HEK293 (cell line): Measurements from ENCODE around the gene SALL1.

Experiments used
- CTCF ChIA-PET: fragments of 350-600 bp; formaldehyde crosslinking; extraction: SDS; loops from one replicate; lab custom pipeline; 2021; ENCODE audit warnings: antibody characterized with exemption; lab: Yijun Ruan, JAX
- POLR2A ChIA-PET: fragments of 300-600 bp; formaldehyde crosslinking; extraction: SDS; loops from one replicate; lab custom pipeline; 2020; ENCODE audit warnings: antibody characterized with exemption, inconsistent platforms; lab: Yijun Ruan, JAX
- H3K27ac ChIP-seq: fragments of 200-500 bp; sonication (Bioruptor generic); 2 replicates; pipeline ENCODE4 v1.5.1; 2014; ENCODE audit warnings: low read depth, low read length, control low read depth, inconsistent platforms; ENCODE audit errors: extremely low read depth
- H3K36me3 ChIP-seq, 2 experiments: fragments of 200-500 bp in 1 of 2; sonication (Bioruptor generic) in 1 of 2; 1 replicate in 1 of 2; 2 replicates in 1 of 2; pipeline ENCODE4 v1.5.1; 2014 to 2017; ENCODE audit warnings: inconsistent platforms in 2 of 2, low read length in 2 of 2; ENCODE audit not compliant: control insufficient read depth in 2 of 2, insufficient read depth in 1 of 2
- H3K4me1 ChIP-seq: fragments of 200-500 bp; sonication (Bioruptor generic); 2 replicates; pipeline ENCODE4 v1.5.1; 2014; ENCODE audit warnings: mild to moderate bottlenecking, low read length, inconsistent platforms; ENCODE audit not compliant: control insufficient read depth, insufficient read depth
- H3K4me3 ChIP-seq: 2 replicates; pipeline ENCODE4 v1.5.1; 2011; ENCODE audit warnings: low read depth, mild to moderate bottlenecking, control low read depth, low read length, moderate library complexity
- H3K9me3 ChIP-seq: fragments of 200-500 bp; sonication (Bioruptor generic); 2 replicates; pipeline ENCODE4 v1.5.1; 2014; ENCODE audit warnings: low read depth, low read length, inconsistent platforms; ENCODE audit not compliant: control insufficient read depth, insufficient read depth
- GLIS1 ChIP-seq: fragments of 450-650 bp; formaldehyde crosslinking; IDR thresholded peaks from 2 replicates; pipeline ENCODE4 v1.5.1; 2016; ENCODE audit warnings: missing biosample characterization, missing genetic modification characterization
- SETDB1 ChIP-seq: IDR thresholded peaks from one replicate; pipeline ENCODE4 v1.6.1; 2017; ENCODE audit warnings: mild to moderate bottlenecking, low read length, moderate library complexity, mixed read lengths; ENCODE audit not compliant: insufficient read length
- TCF7L2 ChIP-seq: IDR thresholded peaks from 2 replicates; pipeline ENCODE4 v1.6.1; 2011; ENCODE audit warnings: low read depth, mild to moderate bottlenecking, inconsistent platforms, low read length, moderate library complexity, borderline replicate concordance
- WT1 ChIP-seq: fragments of 450-650 bp; formaldehyde crosslinking; IDR thresholded peaks from 2 replicates; pipeline ENCODE4 v1.5.1; 2016; ENCODE audit warnings: missing biosample characterization, missing genetic modification characterization
- YY1 ChIP-seq: fragments of 450-650 bp; formaldehyde crosslinking; IDR thresholded peaks from 2 replicates; pipeline ENCODE4 v1.5.1; 2018; ENCODE audit warnings: missing biosample characterization, missing genetic modification characterization
- ZBTB11 ChIP-seq: fragments of 450-650 bp; formaldehyde crosslinking; conservative IDR thresholded peaks from 2 replicates; pipeline ENCODE4 v1.5.1; 2016; ENCODE audit warnings: low read depth, missing biosample characterization, missing genetic modification characterization
- ZBTB20 ChIP-seq: fragments of 450-650 bp; formaldehyde crosslinking; IDR thresholded peaks from 2 replicates; pipeline ENCODE4 v1.5.1; 2016; ENCODE audit warnings: missing biosample characterization, missing genetic modification characterization
- ZBTB21 ChIP-seq: fragments of 450-650 bp; formaldehyde crosslinking; IDR thresholded peaks from 2 replicates; pipeline ENCODE4 v1.5.1; 2017; ENCODE audit warnings: missing biosample characterization, missing genetic modification characterization
- ZNF114 ChIP-seq: fragments of 450-650 bp; formaldehyde crosslinking; IDR thresholded peaks from 2 replicates; pipeline ENCODE4 v1.5.0; 2017; ENCODE audit warnings: missing biosample characterization, missing genetic modification characterization
- ZNF138 ChIP-seq: fragments of 450-650 bp; formaldehyde crosslinking; IDR thresholded peaks from 2 replicates; pipeline ENCODE4 v1.5.1; 2016; ENCODE audit warnings: missing biosample characterization, missing genetic modification characterization, borderline replicate concordance
- ZNF157 ChIP-seq: fragments of 450-650 bp; formaldehyde crosslinking; IDR thresholded peaks from 2 replicates; pipeline ENCODE4 v1.5.1; 2016; ENCODE audit warnings: missing biosample characterization, missing genetic modification characterization
- ZNF2 ChIP-seq: fragments of 450-650 bp; formaldehyde crosslinking; IDR thresholded peaks from 2 replicates; pipeline ENCODE4 v1.5.1; 2016; ENCODE audit warnings: missing biosample characterization, missing genetic modification characterization
- ZNF214 ChIP-seq: fragments of 450-650 bp; formaldehyde crosslinking; IDR thresholded peaks from 2 replicates; pipeline ENCODE4 v1.5.1; 2017; ENCODE audit warnings: missing biosample characterization, mild to moderate bottlenecking, missing genetic modification characterization, borderline replicate concordance
- ZNF239 ChIP-seq: fragments of 450-650 bp; formaldehyde crosslinking; IDR thresholded peaks from 2 replicates; pipeline ENCODE4 v1.5.1; 2016; ENCODE audit warnings: missing biosample characterization, missing genetic modification characterization
- ZNF26 ChIP-seq: fragments of 450-650 bp; formaldehyde crosslinking; IDR thresholded peaks from 2 replicates; pipeline ENCODE4 v1.5.1; 2016; ENCODE audit warnings: missing biosample characterization, missing genetic modification characterization
- ZNF544 ChIP-seq: fragments of 450-650 bp; formaldehyde crosslinking; IDR thresholded peaks from 2 replicates; pipeline ENCODE4 v1.5.0; 2017; ENCODE audit warnings: missing biosample characterization, missing genetic modification characterization
- ZNF626 ChIP-seq: fragments of 450-650 bp; sonication (Bioruptor Pico); formaldehyde crosslinking; IDR thresholded peaks from 2 replicates; pipeline ENCODE4 v1.5.1; 2018; ENCODE audit warnings: missing biosample characterization, missing genetic modification characterization, inconsistent platforms
- ZNF629 ChIP-seq: fragments of 450-650 bp; formaldehyde crosslinking; IDR thresholded peaks from 2 replicates; pipeline ENCODE4 v1.5.1; 2017; ENCODE audit warnings: missing biosample characterization, missing genetic modification characterization
- ZXDB ChIP-seq: fragments of 450-650 bp; formaldehyde crosslinking; IDR thresholded peaks from 2 replicates; pipeline ENCODE4 v1.5.1; 2016; ENCODE audit warnings: missing biosample characterization, missing genetic modification characterization
- TF ChIP-seq, protein P1 (sequence below): fragments of 450-650 bp; formaldehyde crosslinking; IDR thresholded peaks from 2 replicates; pipeline ENCODE4 v1.5.1; 2017; ENCODE audit warnings: missing biosample characterization, missing genetic modification characterization
- TF ChIP-seq, protein P2 (sequence below): sonication (generic); formaldehyde crosslinking; IDR thresholded peaks from 2 replicates; pipeline ENCODE4 v1.8.1; 2022; ENCODE audit warnings: mild to moderate bottlenecking, moderate library complexity, missing genetic modification reagents
- TF ChIP-seq, protein P3 (sequence below): fragments of 450-650 bp; formaldehyde crosslinking; IDR thresholded peaks from 2 replicates; pipeline ENCODE4 v1.5.1; 2016; ENCODE audit warnings: missing biosample characterization, missing genetic modification characterization

The SALL1 gene

GRCh38 chr16:51166091-51166490 lies 15.0 kb upstream of the SALL1 start:
- no peaks in the 10 kb centered on the region for H3K9me3 ChIP-seq
- TF ChIP-seq ZNF214 (tag by site-specific recombination) = no peak
- TF ChIP-seq, protein P1, sequence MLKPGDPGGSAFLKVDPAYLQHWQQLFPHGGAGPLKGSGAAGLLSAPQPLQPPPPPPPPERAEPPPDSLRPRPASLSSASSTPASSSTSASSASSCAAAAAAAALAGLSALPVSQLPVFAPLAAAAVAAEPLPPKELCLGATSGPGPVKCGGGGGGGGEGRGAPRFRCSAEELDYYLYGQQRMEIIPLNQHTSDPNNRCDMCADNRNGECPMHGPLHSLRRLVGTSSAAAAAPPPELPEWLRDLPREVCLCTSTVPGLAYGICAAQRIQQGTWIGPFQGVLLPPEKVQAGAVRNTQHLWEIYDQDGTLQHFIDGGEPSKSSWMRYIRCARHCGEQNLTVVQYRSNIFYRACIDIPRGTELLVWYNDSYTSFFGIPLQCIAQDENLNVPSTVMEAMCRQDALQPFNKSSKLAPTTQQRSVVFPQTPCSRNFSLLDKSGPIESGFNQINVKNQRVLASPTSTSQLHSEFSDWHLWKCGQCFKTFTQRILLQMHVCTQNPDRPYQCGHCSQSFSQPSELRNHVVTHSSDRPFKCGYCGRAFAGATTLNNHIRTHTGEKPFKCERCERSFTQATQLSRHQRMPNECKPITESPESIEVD = no peak
- TF ChIP-seq ZBTB21 (tag by site-specific recombination) = no peak
- CTCF ChIA-PET = no interaction called here
- H3K27ac ChIP-seq = no peak overlapping the region
- no peaks in the 10 kb centered on the region for H3K36me3 ChIP-seq
- no peak overlapping the region for H3K4me3 ChIP-seq
- H3K4me1 ChIP-seq = peaks cover 15% of the 10 kb centered on the region
- POLR2A ChIA-PET = no interaction called here

DNA sequence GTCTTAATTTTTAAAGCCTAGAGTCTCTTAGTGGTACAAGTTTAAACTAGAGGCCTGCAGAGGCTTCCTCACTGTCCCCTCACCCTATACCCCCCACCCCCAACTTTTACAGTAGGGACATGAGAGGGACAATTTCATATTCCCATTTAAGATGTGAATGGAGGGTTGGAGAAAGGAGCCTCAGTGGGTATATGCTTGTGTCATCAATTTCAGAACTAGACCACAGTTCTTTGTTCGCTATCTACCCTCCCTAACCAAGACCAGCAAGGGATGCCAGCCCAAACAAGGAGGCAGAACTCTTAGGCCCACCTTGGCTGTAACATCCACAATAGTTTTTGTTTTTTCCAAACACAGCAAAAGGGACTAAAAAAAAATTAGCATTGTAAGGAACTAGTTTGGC lies 14.0 kb upstream of the SALL1 start:
- Histone ChIP-seq H3K4me3 (no peak overlapping the region), H3K36me3 (no peaks in the 10 kb centered on the region), H3K4me1 (peaks cover 15% of the 10 kb centered on the region), H3K27ac (no peak overlapping the region), H3K9me3 (no peaks in the 10 kb centered on the region)
- ChIA-PET CTCF (no interaction called here), POLR2A (no interaction called here)
- TF ChIP-seq, protein P2, sequence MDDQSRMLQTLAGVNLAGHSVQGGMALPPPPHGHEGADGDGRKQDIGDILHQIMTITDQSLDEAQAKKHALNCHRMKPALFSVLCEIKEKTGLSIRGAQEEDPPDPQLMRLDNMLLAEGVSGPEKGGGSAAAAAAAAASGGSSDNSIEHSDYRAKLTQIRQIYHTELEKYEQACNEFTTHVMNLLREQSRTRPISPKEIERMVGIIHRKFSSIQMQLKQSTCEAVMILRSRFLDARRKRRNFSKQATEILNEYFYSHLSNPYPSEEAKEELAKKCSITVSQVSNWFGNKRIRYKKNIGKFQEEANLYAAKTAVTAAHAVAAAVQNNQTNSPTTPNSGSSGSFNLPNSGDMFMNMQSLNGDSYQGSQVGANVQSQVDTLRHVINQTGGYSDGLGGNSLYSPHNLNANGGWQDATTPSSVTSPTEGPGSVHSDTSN = no peak
- TF ChIP-seq ZNF2 (tag by site-specific recombination) (no peak), ZNF114 (tag by site-specific recombination) (no peak), GLIS1 (tag by site-specific recombination) (no peak), ZNF138 (tag by site-specific recombination) (no peak), ZNF157 (tag by site-specific recombination) (no peak), ZNF629 (no peak), WT1 (tag by site-specific recombination) (no peak), ZNF626 (no peak), SETDB1 (no peak), ZXDB (tag by site-specific recombination) (no peak)

- ChIA-PET CTCF (no interaction called here), POLR2A (no interaction called here)
- Histone ChIP-seq H3K27ac (no peak overlapping the region), H3K4me3 (no peak overlapping the region), H3K4me1 (peaks cover 15% of the 10 kb centered on the region), H3K9me3 (no peaks in the 10 kb centered on the region), H3K36me3 (no peaks in the 10 kb centered on the region)
- TF ChIP-seq, protein P3, sequence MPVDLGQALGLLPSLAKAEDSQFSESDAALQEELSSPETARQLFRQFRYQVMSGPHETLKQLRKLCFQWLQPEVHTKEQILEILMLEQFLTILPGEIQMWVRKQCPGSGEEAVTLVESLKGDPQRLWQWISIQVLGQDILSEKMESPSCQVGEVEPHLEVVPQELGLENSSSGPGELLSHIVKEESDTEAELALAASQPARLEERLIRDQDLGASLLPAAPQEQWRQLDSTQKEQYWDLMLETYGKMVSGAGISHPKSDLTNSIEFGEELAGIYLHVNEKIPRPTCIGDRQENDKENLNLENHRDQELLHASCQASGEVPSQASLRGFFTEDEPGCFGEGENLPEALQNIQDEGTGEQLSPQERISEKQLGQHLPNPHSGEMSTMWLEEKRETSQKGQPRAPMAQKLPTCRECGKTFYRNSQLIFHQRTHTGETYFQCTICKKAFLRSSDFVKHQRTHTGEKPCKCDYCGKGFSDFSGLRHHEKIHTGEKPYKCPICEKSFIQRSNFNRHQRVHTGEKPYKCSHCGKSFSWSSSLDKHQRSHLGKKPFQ (tag by site-specific recombination) = no peak
- TF ChIP-seq ZNF114 (tag by site-specific recombination) (no peak), TCF7L2 (no peak), ZNF544 (tag by site-specific recombination) (no peak), ZNF239 (tag by site-specific recombination) (no peak), ZNF26 (no peak), ZNF2 (tag by site-specific recombination) (no peak), ZBTB20 (tag by site-specific recombination) (peak; percentile 75; the same call in 1 of the 2 replicates), ZBTB11 (tag by site-specific recombination) (no peak), YY1 (tag by site-specific recombination) (no peak)
Observed at GRCh38 chr16:51164574-51164973, 13.5 kb upstream of the SALL1 start.
